Astrocyte (in vitro differentiated cells and primary cell): ENCODE results near the gene MATN3. TPM values are rescaled to one million over a fixed set of nuclear protein-coding genes. Genes with fewer than 3 reads are reported as not detected.

Experiments
- DNase-seq: peaks from one replicate; pipeline ENCODE4 v3.0.0-alpha.2; 2010; ENCODE audit warnings: low read depth
- FAIRE-seq: peaks from 2 replicates; lab custom pipeline; 2011; peaks lifted over from hg19 to GRCh38; lab: Jason Lieb, UNC
- H2AFZ ChIP-seq: 2 replicates; pipeline ENCODE4 v1.6.0; 2012; ENCODE audit warnings: low read depth, low read length, inconsistent platforms
- H3K27ac ChIP-seq: 2 replicates; pipeline ENCODE4 v1.5.1; 2011; ENCODE audit warnings: low read depth, low read length, inconsistent platforms
- H3K27me3 ChIP-seq: 2 replicates; pipeline ENCODE4 v1.6.0; 2011; ENCODE audit warnings: low read length, inconsistent platforms; ENCODE audit not compliant: insufficient read depth
- H3K36me3 ChIP-seq: 2 replicates; pipeline ENCODE4 v1.5.1; 2011; ENCODE audit warnings: low read length, inconsistent platforms; ENCODE audit not compliant: insufficient read depth
- H3K4me1 ChIP-seq: 2 replicates; pipeline ENCODE4 v1.5.1; 2011; ENCODE audit warnings: low read length, inconsistent platforms; ENCODE audit not compliant: insufficient read depth
- H3K4me2 ChIP-seq: 2 replicates; pipeline ENCODE4 v1.6.0; 2012; ENCODE audit warnings: low read length, inconsistent platforms
- H3K4me3 ChIP-seq: 2 replicates; pipeline ENCODE4 v1.5.1; 2011; ENCODE audit warnings: low read depth, mild to moderate bottlenecking, low read length, inconsistent platforms; ENCODE audit not compliant: insufficient read depth
- H3K79me2 ChIP-seq: 2 replicates; pipeline ENCODE4 v1.6.0; 2012; ENCODE audit warnings: mild to moderate bottlenecking, low read length, inconsistent platforms; ENCODE audit not compliant: insufficient read depth
- H3K9ac ChIP-seq: 2 replicates; pipeline ENCODE4 v1.6.0; 2012; ENCODE audit warnings: mild to moderate bottlenecking, low read length, inconsistent platforms
- H3K9me3 ChIP-seq: 2 replicates; pipeline ENCODE4 v1.5.1; 2012; ENCODE audit warnings: low read depth, mild to moderate bottlenecking, low read length, inconsistent platforms; ENCODE audit not compliant: insufficient read depth
- H4K20me1 ChIP-seq: 2 replicates; pipeline ENCODE4 v1.6.0; 2012; ENCODE audit warnings: low read length, inconsistent platforms; ENCODE audit not compliant: insufficient read depth
- H3K27ac Mint-ChIP-seq: one replicate; pipeline ENCODE4 v1.8.0; 2021; ENCODE audit warnings: mild to moderate bottlenecking, mixed read lengths; ENCODE audit not compliant: unreplicated experiment
- H3K27me3 Mint-ChIP-seq: one replicate; pipeline ENCODE4 v1.8.0; 2021; ENCODE audit warnings: low read depth, mixed read lengths; ENCODE audit not compliant: unreplicated experiment
- H3K36me3 Mint-ChIP-seq: one replicate; pipeline ENCODE4 v1.8.0; 2021; ENCODE audit warnings: low read depth, mixed read lengths; ENCODE audit not compliant: unreplicated experiment
- H3K4me1 Mint-ChIP-seq: one replicate; pipeline ENCODE4 v1.8.0; 2021; ENCODE audit warnings: low read depth, mixed read lengths; ENCODE audit not compliant: unreplicated experiment
- H3K4me3 Mint-ChIP-seq: one replicate; pipeline ENCODE4 v1.8.0; 2021; ENCODE audit warnings: mild to moderate bottlenecking, moderate library complexity, mixed read lengths; ENCODE audit not compliant: unreplicated experiment
- H3K9me3 Mint-ChIP-seq: one replicate; pipeline ENCODE4 v1.8.0; 2021; ENCODE audit warnings: mild to moderate bottlenecking, mixed read lengths; ENCODE audit not compliant: unreplicated experiment
- CTCF ChIP-seq: IDR thresholded peaks from 2 replicates; pipeline ENCODE4 v1.5.1; 2011; ENCODE audit warnings: low read depth, mild to moderate bottlenecking, inconsistent platforms, low read length, moderate library complexity; ENCODE audit not compliant: insufficient read depth
- EZH2 ChIP-seq: IDR thresholded peaks from 2 replicates; pipeline ENCODE4 v1.6.1; 2012; ENCODE audit warnings: mild to moderate bottlenecking, low read length, inconsistent platforms; ENCODE audit not compliant: insufficient read depth
- total RNA-seq: library from RNA; stranded (reverse); gene quantifications from 2 replicates; pipeline ENCODE4 v1.2.1, GENCODE V29; 2021

MATN3 gene
- total RNA-seq, 1 donor from 2014 or later = 13.3 TPM

GRCh38 chr2:20035955-20036666 lies 23.6 kb upstream of the MATN3 start:
- Histone ChIP-seq H3K4me1 (peaks cover 8% of the 10 kb centered on the region), H2AFZ (no peak overlapping the region), H3K79me2 (peaks cover 43% of the 10 kb centered on the region), H3K9me3 (no peaks in the 10 kb centered on the region), H3K27me3 (no peaks in the 10 kb centered on the region), H3K27ac (no peak overlapping the region), H3K4me2 (no peak overlapping the region), H4K20me1 (peaks cover 76% of the 10 kb centered on the region), H3K4me3 (no peak overlapping the region), H3K36me3 (peaks cover 76% of the 10 kb centered on the region), H3K9ac (no peak overlapping the region)
- no peaks in the 10 kb centered on the region for H3K27me3 Mint-ChIP-seq
- H3K27ac Mint-ChIP-seq = no peak overlapping the region
- peak overlapping the region; percentile 25 for H3K4me3 Mint-ChIP-seq
- DNase-seq (no peak), FAIRE-seq (no peak)
- peaks cover 18% of the 10 kb centered on the region for H3K4me1 Mint-ChIP-seq
- no peaks in the 10 kb centered on the region for H3K9me3 Mint-ChIP-seq
- TF ChIP-seq EZH2 (no peak), CTCF (no peak)
- peaks cover 39% of the 10 kb centered on the region for H3K36me3 Mint-ChIP-seq

- Histone ChIP-seq H3K36me3 (peaks cover 70% of the 10 kb centered on the region), H3K79me2 (peaks cover 35% of the 10 kb centered on the region), H2AFZ (no peak overlapping the region), H4K20me1 (peaks cover 71% of the 10 kb centered on the region), H3K4me2 (no peak overlapping the region), H3K4me1 (no peaks in the 10 kb centered on the region), H3K4me3 (no peak overlapping the region), H3K9ac (no peak overlapping the region), H3K27ac (no peak overlapping the region), H3K27me3 (no peaks in the 10 kb centered on the region), H3K9me3 (no peaks in the 10 kb centered on the region)
- no peaks in the 10 kb centered on the region for H3K9me3 Mint-ChIP-seq
- peaks cover 9% of the 10 kb centered on the region for H3K4me1 Mint-ChIP-seq
- DNase-seq (no peak), FAIRE-seq (no peak)
- H3K27me3 Mint-ChIP-seq = no peaks in the 10 kb centered on the region
- no peak for TF ChIP-seq CTCF
- no peak for TF ChIP-seq EZH2
- peaks cover 46% of the 10 kb centered on the region for H3K36me3 Mint-ChIP-seq
- no peak overlapping the region for H3K4me3 Mint-ChIP-seq
- no peak overlapping the region for H3K27ac Mint-ChIP-seq
These were observed 22.4 kb upstream of the MATN3 start for GRCh38 chr2:20034821-20035220.

GRCh38 chr2:20034218-20034617 lies 21.8 kb upstream of the MATN3 start:
- Mint-ChIP-seq H3K27me3 (no peaks in the 10 kb centered on the region), H3K36me3 (peaks cover 51% of the 10 kb centered on the region), H3K4me1 (peaks cover 9% of the 10 kb centered on the region), H3K4me3 (no peak overlapping the region), H3K27ac (no peak overlapping the region), H3K9me3 (no peaks in the 10 kb centered on the region)
- Histone ChIP-seq H4K20me1 (peaks cover 70% of the 10 kb centered on the region), H3K9me3 (no peaks in the 10 kb centered on the region), H3K27me3 (no peaks in the 10 kb centered on the region), H3K79me2 (peaks cover 30% of the 10 kb centered on the region), H2AFZ (no peak overlapping the region), H3K36me3 (peaks cover 70% of the 10 kb centered on the region), H3K4me3 (no peak overlapping the region), H3K4me1 (no peaks in the 10 kb centered on the region), H3K9ac (no peak overlapping the region), H3K27ac (no peak overlapping the region), H3K4me2 (no peak overlapping the region)
- DNase-seq (no peak), FAIRE-seq (no peak)
- no peak for TF ChIP-seq EZH2
- no peak for TF ChIP-seq CTCF
